IPS-15b (cell line): ENCODE results near the gene ARHGEF37.

Source experiments
- H3K27me3 ChIP-seq: one replicate; pipeline ENCODE4 v1.6.1; 2013; ENCODE audit warnings: low read length; ENCODE audit not compliant: control insufficient read depth, insufficient read depth
- H3K36me3 ChIP-seq: one replicate; pipeline ENCODE4 v1.6.1; 2013; ENCODE audit warnings: low read length; ENCODE audit not compliant: control insufficient read depth, insufficient read depth
- H3K4me1 ChIP-seq: one replicate; pipeline ENCODE4 v1.6.1; 2013; ENCODE audit warnings: mild to moderate bottlenecking, low read length; ENCODE audit not compliant: control insufficient read depth, insufficient read depth
- H3K4me3 ChIP-seq: one replicate; pipeline ENCODE4 v1.5.1; 2013; ENCODE audit warnings: low read depth, low read length
- H3K9ac ChIP-seq: one replicate; pipeline ENCODE4 v1.6.1; 2013; ENCODE audit warnings: low read depth, mild to moderate bottlenecking, low read length
- H3K9me3 ChIP-seq: one replicate; pipeline ENCODE4 v1.6.1; 2013; ENCODE audit warnings: mild to moderate bottlenecking, low read length; ENCODE audit not compliant: control insufficient read depth, insufficient read depth

The ARHGEF37 gene

DNA sequence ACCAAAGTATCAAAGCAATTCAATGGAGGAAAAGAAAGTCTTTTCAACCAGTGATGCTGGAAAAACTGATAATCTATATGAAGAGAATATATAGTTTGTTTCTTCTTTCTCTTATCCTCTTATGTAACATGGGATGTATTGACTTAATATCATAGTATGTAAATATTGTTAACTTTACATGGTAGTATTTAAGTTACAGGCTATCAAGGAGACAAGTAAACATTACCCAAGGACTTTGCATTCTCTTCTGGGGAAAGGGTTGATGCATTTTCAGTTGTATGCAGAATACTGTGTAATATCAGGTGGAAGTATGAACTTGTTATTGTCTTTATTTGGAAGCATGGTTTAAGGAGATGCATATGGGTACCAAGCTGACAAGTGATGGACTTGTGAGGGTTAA, 9.1 kb upstream of the ARHGEF37 start:
- H3K9me3 ChIP-seq, result no peaks in the 10 kb centered on the region
- H3K9ac ChIP-seq, result no peak overlapping the region
- no peaks in the 10 kb centered on the region for H3K4me1 ChIP-seq
- no peak overlapping the region for H3K4me3 ChIP-seq
- no peaks in the 10 kb centered on the region for H3K36me3 ChIP-seq
- no peaks in the 10 kb centered on the region for H3K27me3 ChIP-seq

DNA sequence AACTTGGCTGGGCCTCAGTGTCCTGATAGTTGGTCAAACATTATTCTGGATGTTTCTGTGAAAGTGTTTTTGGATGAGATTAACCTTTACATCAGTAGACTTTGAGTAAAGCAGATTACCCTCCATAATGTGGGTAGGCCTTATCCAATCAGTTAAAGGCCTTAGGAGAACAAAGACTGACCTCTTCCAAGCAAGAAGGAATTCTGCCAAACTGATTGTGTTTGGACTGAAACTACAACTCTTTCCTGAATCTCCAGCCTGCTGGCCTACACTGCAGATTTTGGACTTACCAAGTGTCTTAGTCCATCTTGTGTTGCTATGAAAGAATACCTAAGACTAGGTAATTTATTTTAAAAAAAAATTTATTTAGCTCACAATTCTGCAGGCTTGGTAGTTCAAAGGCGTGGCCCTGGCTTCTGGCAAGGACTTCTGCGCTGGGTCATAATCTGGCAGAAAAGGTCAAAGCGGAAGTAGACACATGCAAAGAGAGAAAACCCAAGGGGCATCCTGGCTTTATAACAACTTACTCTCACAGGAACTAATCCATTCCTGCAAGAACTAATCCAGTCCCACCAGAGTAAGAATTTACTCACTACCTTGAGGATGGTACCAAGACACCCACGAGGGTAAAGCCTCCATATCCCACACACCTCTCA, 8.6 kb upstream of the ARHGEF37 start:
- Histone ChIP-seq H3K9ac (no peak overlapping the region), H3K36me3 (no peaks in the 10 kb centered on the region), H3K27me3 (no peaks in the 10 kb centered on the region), H3K4me1 (no peaks in the 10 kb centered on the region), H3K4me3 (no peak overlapping the region), H3K9me3 (no peaks in the 10 kb centered on the region)

DNA sequence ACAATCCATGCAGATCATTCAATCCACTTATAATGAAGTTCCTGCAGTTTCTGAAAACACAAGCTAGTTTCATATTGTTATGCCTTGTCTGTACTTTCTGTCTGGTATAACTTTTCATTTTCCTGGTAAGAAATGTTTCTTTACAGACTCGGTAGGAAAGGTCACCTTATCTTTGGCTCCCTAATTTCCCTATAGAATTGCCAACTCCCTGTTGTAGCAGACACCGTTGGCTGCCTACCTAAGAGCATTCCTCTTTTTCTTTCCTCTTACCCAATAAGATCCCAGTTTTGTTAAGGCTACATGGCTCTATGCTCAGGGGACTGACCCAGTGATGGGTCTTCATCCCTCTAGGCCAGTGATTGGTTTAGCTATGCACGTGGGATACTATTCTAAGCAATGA, 6.2 kb upstream of the ARHGEF37 start:
- no peak overlapping the region for H3K9ac ChIP-seq
- no peaks in the 10 kb centered on the region for H3K36me3 ChIP-seq
- no peaks in the 10 kb centered on the region for H3K9me3 ChIP-seq
- no peaks in the 10 kb centered on the region for H3K4me1 ChIP-seq
- H3K4me3 ChIP-seq, result no peak overlapping the region
- peaks cover 3% of the 10 kb centered on the region for H3K27me3 ChIP-seq

DNA sequence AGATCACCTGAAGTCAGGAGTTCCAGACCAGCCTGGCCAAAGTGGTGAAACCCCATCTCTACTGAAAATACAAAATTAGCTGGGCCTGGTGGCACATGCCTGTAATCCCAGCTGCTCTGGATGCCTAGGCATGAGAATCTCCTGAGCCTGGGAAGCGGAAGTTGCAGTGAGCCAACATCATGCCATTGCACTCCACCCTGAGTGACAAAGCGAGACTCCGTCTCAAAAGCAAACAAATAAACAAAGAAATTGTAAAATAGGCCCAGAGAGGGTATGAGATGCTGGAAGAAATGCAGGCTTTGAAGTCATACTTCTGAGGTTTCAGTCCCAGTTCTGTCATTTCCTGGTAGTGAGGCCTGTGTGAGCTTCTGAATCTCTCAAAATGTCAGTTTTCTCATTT, 5.3 kb upstream of the ARHGEF37 start:
- H3K9ac ChIP-seq, result no peak overlapping the region
- peaks cover 12% of the 10 kb centered on the region for H3K27me3 ChIP-seq
- H3K9me3 ChIP-seq, result no peaks in the 10 kb centered on the region
- H3K4me3 ChIP-seq, result no peak overlapping the region
- no peaks in the 10 kb centered on the region for H3K36me3 ChIP-seq
- no peaks in the 10 kb centered on the region for H3K4me1 ChIP-seq

DNA sequence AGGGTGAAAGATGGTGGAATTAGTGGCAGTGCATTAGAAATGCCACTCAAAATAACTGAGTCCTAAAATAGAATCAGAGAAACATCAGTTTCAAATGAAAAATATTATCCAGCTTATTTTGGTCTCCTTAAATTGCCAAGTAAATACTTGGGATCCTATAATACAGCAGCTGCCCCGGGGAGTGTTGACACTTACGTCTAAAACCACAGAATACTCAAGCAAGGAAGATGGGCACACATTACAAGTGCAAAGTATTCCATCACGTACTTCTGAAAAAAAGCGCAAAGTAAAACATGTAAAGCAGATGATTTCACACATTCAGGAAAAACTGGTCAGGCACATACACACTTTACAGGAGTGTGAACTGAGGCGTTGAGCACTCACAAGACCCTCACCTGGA, 2.4 kb upstream of the ARHGEF37 start:
- Histone ChIP-seq H3K4me1 (peaks cover 3% of the 10 kb centered on the region), H3K9me3 (no peaks in the 10 kb centered on the region), H3K4me3 (no peak overlapping the region), H3K9ac (no peak overlapping the region), H3K36me3 (no peaks in the 10 kb centered on the region), H3K27me3 (peaks cover 22% of the 10 kb centered on the region)

DNA sequence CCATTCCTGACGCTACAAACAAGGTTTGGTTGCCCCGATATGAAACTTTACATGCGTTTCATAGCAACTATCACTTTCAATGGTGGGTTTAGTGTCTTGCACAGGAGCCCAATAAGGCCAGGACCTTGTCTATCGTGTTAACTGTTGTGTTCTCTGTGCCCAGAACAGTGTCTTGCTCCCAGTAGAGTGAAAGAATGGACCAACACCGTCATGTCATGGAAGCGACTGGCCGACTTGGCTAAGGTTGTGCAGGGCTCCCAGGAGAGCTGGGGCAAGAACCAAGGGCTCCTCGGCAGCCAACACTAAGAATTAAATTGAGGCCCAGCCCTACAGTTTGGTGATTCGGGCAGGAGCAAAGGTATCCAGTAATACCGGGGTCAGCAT, 498 bp upstream of the ARHGEF37 start:
- no peak overlapping the region for H3K9ac ChIP-seq
- no peaks in the 10 kb centered on the region for H3K36me3 ChIP-seq
- peak overlapping the region; percentile 61 for H3K4me3 ChIP-seq
- peaks cover 3% of the 10 kb centered on the region for H3K4me1 ChIP-seq
- no peaks in the 10 kb centered on the region for H3K9me3 ChIP-seq
- H3K27me3 ChIP-seq, result peaks cover 22% of the 10 kb centered on the region

DNA sequence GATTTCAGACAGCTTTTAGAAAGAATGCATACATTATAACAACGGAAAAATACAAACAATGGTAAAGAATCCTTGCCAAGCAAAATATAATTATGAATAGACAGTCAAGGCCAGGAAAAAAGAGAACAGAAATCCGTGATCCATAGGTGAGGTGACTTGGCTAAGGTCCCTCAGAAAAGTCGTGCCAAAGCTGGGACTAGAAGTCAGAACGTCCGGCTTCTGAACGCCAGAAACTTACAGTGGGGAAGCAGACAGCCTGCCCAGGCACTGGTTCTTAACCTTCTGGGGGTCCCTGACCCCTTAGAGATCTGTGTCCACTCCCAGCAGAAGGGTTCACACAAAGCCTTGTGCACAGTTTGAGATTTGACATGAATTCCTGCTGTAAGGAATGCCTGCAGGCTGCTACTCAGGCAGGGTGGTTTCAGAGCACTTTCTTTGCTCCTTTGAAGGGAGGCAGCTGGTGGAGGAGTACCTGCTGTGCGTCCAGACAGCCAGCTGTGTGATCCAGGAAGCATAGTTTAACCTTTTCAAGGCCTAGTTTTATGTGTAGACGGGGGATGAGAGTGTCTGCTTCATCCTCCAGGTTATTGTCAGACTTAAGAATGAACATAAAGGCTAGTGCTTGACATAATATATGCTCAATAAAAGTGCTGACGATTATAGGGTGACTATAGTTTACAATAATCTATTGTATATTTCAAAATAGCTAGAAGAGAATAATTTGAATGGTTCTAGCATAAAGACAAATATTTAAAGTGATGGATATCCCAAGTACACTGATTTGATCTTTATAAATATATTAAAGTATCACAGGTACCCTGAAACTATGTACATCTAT, 852 bp downstream of the ARHGEF37 start:
- peak overlapping the region; percentile 61 for H3K4me3 ChIP-seq

DNA sequence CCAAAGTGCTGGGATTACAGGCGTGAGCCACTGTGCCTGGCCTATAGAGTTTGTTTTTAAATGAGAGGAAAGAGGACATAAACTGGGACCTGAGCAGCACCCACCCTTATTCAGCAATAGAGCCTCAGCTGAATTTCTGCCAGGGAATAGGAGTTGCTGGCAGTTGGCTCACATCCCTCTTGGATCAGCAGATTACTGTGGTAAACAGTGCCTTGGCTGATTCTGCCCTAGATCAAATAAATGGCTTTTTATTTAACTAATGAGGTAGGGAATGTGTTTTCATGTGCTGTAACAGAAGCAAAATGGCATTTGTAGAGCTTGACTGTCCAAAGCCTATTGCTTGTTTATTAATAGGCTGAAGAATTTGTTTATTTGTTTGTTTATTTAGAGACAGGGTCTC, 2.1 kb downstream of the ARHGEF37 start:
- H3K4me3 ChIP-seq, result no peak overlapping the region

More for the DNA sequence above, 852 bp downstream of the ARHGEF37 start:
- Histone ChIP-seq H3K36me3 (no peaks in the 10 kb centered on the region), H3K9me3 (no peaks in the 10 kb centered on the region), H3K27me3 (peaks cover 22% of the 10 kb centered on the region), H3K9ac (no peak overlapping the region), H3K4me1 (peaks cover 3% of the 10 kb centered on the region)

DNA sequence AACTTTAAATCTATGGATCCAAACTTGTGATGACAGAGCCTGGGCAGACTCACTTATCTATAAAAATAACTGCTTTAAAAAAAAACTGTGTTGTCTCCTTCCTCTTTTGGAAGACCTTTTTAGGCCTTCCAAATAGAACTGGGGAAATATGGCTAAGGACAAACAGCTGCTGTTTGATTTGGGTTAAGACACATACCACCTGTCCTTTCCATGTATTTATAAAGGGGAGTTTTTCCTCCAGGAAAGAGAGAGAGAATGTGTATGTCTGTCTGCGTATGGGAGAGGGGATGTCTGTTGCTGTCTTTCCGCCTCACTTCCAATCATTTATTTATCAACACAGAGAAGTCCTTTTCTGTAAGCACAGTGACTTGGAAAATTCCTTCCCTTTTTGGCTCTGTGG, 2.8 kb downstream of the ARHGEF37 start:
- peaks cover 3% of the 10 kb centered on the region for H3K4me1 ChIP-seq
- no peak overlapping the region for H3K4me3 ChIP-seq
- no peak overlapping the region for H3K9ac ChIP-seq
- peaks cover 22% of the 10 kb centered on the region for H3K27me3 ChIP-seq
- no peaks in the 10 kb centered on the region for H3K9me3 ChIP-seq
- no peaks in the 10 kb centered on the region for H3K36me3 ChIP-seq

More for the DNA sequence above, 2.1 kb downstream of the ARHGEF37 start:
- H3K9ac ChIP-seq, result no peak overlapping the region
- peaks cover 22% of the 10 kb centered on the region for H3K27me3 ChIP-seq
- H3K9me3 ChIP-seq, result no peaks in the 10 kb centered on the region
- H3K36me3 ChIP-seq, result no peaks in the 10 kb centered on the region
- peaks cover 3% of the 10 kb centered on the region for H3K4me1 ChIP-seq

DNA sequence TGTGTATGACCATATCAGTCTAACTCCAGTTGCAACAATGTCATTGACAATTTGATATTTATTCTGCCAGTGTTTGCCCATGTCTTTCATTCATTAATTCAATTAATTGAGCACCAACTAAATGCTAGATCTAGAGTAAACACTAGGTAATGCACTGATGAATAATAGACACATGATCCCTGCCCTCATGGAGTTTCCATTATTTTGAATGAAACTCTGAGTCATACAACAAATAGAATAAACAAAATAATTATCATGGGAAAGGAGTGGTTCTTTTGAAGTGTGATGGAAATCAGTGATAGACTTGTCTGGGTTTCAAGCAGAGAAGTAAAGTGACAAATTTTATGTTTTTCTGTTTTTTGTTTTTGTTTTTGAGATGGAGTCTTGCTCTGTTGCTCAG, 4.6 kb downstream of the ARHGEF37 start:
- Histone ChIP-seq H3K9ac (no peak overlapping the region), H3K4me1 (peaks cover 3% of the 10 kb centered on the region), H3K36me3 (no peaks in the 10 kb centered on the region), H3K4me3 (no peak overlapping the region), H3K27me3 (peaks cover 11% of the 10 kb centered on the region), H3K9me3 (no peaks in the 10 kb centered on the region)

DNA sequence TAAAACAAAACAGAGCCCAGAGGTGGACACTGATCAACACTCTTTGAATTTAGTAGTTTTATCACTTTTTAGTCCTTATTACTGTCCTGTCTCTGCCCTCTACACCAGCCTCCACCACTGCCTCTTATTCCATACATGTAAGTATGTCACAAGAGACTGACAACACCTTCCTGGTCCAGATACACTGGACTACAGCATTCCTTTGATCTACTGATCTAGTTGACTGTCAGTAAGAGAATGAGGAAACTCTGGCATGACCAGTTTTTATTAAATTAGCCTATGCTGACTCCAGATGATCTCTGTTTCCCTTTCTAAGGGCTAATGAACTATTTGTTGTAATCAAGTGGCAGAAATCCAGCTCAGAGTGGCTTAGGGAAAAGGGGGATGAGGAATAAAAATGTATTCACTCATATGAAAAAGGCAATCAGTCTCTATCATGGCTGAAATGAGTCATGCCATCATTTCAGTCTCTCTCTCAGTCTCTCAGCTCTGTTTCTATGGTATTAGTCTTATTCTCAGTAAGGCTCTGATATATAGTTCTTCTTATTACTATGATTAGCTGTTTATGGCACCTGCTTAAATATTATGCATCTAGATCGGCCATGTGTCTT, 5.5 kb downstream of the ARHGEF37 start:
- H3K36me3 ChIP-seq, result no peaks in the 10 kb centered on the region
- H3K27me3 ChIP-seq, result peaks cover 6% of the 10 kb centered on the region
- peaks cover 2% of the 10 kb centered on the region for H3K4me1 ChIP-seq
- H3K9ac ChIP-seq, result no peak overlapping the region
- H3K9me3 ChIP-seq, result no peaks in the 10 kb centered on the region
- H3K4me3 ChIP-seq, result no peak overlapping the region

DNA sequence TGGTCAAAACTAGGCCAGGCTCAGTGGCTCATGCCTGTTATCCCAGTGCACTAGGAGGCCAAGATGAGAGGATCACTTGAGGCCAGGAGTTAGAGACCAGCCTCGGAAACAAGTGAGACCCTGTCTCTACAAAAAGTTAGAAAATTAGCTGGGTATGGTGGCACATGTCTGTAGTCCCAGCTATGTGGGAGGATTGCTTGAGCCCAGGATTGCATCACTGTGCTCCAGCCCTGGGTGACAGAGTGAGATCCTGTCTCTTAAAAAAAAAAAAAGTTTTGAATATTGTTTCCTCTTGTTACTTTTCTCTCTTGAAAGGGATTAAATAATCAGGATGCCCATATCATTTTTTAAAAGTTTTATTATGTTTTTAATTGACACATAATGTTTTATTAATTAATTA, 7.6 kb downstream of the ARHGEF37 start:
- H3K4me3 ChIP-seq, result no peak overlapping the region
- H3K4me1 ChIP-seq, result no peaks in the 10 kb centered on the region
- H3K9me3 ChIP-seq, result no peaks in the 10 kb centered on the region
- H3K27me3 ChIP-seq, result no peaks in the 10 kb centered on the region
- no peak overlapping the region for H3K9ac ChIP-seq
- H3K36me3 ChIP-seq, result no peaks in the 10 kb centered on the region
